Fibroblast of skin of right quadriceps (primary cell): ENCODE measurements around the gene CNOT6.
"Not testable (repeated sequence)": the region's sequence is repeated elsewhere in the genome, so short reads cannot be mapped to it uniquely, and the experiment has no call there.

Source experiments
- DNase-seq: peaks from one replicate; pipeline ENCODE4 v3.0.0-alpha.2; 2013

CNOT6 gene

DNA sequence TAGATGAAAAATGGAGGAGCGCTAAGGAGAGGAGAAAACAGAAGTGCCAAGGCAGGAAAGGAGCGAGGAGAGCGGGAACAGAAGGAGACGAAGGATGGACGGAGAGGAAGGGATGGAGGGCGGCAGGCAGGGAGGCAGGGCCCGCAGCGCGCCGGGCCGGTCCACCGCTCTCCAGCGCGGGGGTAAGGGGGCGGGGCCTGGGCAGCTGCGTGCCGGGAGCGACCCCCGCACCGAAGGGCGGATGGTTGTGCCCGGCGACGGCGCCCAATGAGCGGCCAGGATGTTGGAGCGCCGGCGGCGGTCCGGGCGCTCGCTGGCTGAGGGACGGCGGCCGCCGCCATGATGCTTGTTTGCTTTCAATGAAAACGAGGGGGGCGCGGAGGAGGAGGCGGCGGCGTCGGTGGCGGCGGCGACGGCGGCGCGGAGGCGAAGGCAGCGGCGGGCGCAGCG is at the start of gene CNOT6:
Gene CNOT6 (plus strand): TSS at position 320 of the 450 bp plus-strand sequence. CDS start 34,898 bp downstream, outside the sequence.
- DNase-seq, result peak; percentile 95

DNA sequence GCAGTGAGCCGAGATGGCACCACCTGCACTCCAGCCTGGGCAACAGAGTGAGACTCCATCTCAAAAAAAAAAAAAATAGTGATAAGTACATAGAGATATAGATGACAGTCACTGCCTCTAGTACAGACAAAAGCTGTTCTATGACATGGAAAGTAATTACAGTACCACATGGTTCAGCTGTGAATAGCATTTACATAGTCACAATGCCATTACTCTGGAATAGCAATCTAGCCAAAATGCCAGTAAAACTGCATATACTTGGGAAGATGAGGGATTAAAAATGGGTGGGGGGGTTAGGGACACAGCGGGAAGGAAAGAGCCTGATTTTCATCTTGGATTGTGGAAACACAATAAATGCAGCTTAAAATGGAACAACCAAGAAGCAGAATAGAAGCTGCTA is 39.4 kb upstream of the CNOT6 start:
- DNase-seq, result no peak

DNA sequence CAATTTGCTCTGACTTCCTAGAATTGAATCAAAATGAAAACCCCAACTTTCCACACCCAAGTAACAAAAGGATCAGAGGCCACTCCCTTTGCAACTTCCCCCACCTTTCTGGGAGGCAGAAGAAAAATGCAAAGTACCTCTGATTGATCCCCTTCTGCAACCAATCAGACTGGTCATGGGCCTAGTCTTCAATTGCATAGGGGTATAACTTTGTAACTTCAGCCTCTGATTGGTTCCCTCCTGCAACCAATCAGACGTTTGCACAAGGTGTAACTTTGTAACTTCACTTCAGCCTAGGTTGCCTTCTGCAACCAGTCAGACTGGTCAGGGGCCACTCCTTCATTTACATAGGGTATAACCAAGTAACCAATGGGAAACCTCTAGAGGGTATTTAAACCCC is 38.3 kb upstream of the CNOT6 start:
- no peak for DNase-seq

DNA sequence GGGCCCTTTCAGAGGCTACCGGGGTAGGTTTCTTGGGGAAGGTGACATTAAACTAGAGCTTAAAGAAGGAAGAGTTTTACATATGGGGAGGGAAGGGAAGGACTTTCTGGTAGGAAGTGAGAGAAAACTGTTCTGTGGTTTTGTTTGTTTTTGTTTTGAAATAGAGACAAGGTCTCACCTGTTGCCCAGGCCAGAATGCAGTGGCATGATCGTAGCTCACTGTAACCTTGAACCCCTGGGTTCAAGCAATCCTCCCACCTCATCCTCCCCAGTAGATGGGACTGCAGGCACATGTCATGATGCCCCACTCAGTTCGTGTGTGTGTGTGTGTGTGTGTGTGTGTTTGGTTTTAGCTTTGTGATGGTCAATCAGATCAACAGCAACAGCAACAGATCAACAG is 37.4 kb upstream of the CNOT6 start:
- no peak for DNase-seq

DNA sequence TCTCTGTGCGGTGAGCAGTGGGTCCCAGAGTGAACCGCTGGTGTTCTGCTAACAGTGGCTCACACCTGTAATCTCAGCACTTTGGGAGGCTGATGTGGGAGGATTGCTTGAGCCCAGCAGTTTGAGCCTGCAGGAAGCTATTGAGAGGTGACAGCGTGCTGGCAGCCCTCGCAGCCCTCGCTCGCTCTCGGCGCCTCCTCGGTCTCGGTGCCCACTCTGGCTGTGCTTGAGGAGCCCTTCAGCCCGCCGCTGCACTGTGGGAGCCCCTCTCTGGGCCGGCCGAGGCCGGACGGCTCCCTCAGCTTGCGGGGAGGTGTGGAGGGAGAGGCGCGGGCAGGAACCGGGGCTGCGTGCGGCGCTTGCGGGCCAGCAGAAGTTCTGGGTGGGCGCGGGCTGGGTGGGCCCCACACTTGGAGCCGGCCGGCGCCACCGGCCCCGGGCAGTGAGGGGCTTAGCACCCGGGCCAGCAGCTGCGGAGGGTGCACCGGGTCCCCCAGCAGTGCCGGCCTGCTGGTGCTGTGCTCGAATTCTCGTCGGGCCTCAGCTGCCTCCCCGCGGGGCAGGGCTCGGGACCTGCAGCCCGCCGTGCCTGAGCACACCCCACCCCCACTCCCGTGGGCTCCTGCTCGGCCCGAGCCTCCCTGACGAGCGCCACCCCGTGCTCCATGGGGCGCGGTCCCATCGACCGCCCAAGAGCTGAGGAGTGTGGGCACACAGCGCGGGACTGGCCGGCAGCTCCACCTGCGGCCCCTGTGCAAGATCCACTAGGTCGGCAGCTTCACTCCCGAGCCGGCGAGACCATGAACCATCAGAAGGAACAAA is 35.1 kb upstream of the CNOT6 start:
- not testable (repeated sequence) for DNase-seq

DNA sequence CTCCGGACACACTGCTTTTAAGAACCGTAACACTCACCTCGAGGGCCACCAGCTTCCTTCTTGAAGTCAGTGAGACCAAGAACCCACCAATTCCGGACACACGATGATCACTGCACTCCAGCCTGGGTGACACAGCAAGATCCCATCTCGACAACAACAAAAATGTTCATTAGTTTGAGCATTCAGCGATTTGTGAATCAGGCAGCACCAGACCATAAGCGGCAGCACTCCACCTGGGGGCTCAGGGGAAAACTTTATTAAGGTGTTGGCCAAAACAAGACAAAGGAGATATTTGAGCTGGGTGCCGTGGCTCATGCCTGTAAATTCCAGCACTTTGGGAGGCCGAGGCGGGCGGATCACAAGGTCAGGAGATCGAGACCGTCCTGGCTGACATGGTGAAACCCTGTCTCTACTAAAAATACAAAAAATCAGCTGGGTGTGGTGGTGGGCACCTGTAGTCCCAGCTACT is 34.5 kb upstream of the CNOT6 start:
- DNase-seq, result not testable (repeated sequence)

DNA sequence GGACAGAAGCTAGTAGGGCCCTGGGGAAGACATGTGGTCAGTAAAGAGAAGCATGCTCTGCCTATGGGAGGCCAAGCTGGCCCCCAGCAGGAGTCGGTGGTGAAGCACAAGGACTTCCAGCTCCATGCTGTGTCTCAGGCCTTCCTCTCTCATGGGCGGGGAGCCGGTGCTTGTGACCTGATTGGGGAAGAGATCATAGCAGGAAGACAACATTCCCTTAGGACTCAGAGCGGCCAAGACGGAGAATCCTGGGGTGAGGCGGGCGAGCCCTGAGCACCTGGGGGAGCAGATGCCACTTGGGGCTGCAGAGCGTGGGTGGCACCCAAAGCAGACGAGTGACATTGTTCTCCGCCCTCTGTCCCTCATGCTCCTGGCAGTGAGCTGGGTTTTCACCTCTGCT is 33.3 kb upstream of the CNOT6 start:
- no peak for DNase-seq

DNA sequence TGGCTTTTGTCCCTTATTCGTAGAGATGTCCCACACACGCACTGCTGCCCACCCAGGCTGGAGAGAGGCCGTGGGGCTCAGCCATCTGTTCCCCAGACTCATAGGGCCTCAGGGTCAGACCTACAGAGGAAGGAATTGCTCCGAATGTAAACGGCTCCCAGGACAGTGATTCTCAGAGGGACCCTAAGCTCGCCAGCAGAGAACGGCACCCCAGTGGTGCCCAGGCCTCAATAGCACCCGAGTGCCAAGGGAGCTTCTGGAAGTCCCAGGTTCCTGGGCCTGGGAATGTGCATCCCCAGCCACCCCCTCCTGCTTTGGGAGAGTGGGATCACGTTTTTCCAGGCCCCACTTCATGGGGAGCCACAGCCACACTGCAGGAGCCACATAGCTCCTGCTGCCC is 32.9 kb upstream of the CNOT6 start:
- no peak for DNase-seq

DNA sequence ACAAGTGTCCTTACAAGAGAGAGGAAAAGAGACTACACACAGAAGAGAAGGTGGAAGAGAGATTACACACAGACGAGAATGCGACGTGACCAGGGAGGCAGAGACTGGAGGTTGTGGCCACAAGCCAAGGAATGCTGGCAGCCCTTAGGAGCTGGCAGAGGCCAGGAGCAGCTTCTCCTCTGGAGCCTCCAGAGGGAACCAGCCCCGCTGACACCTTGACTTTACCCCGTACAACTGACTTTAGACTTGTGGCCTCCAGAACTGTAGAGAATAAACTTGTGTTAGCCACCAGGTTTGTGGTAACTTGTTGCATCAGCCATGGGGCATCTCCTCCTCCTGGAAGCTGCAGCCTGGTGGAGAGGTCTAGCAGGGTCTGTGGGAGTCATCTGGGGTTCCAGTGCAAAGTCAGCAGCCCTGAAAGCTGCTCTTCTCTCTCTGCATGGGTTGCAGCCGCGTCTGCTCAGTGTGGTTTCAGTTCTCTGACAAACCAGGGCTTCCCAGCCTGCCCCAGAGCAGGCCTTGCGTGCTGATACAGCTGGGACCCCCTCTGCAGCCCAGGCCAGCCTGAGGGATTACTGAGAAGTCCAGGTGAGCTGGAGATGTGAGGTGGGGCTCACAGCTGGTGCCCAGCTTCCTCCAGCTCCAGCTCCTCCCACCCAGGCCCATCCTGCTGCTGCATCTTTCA is 30.8 kb upstream of the CNOT6 start:
- no peak for DNase-seq

DNA sequence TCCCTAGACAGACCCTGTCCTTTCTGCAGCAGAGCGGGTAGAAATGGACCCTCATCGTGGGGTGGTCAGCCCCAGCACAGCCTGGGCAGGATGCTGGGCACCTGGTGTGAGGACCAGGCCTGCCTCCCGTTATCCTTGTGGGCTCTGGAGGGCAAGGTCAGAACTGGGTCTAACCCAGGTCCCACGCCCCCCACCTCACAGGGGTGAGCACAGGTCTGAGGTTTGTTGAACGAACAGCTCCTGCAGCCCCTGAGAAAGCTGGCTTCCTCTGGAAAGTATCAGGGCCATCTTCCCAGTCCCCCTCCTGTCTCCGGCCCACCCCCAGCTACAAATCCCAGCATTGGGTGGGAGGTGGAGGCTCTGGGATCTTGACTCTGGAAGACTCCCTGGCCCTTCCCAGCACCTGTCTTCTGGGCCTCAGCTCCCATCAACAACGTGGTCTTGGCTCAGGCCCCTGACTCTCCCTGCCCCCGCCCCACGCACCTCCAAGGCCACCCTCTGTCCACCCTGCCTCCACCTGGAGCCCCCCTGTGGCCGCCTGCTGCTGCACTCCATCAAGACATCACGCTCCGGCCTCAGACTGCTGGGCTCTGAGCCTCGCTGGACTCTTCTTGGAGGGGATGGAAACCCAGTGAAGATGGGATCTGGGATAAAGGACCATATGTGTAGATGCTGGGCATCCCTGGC is 30.1 kb upstream of the CNOT6 start:
- DNase-seq, result no peak

DNA sequence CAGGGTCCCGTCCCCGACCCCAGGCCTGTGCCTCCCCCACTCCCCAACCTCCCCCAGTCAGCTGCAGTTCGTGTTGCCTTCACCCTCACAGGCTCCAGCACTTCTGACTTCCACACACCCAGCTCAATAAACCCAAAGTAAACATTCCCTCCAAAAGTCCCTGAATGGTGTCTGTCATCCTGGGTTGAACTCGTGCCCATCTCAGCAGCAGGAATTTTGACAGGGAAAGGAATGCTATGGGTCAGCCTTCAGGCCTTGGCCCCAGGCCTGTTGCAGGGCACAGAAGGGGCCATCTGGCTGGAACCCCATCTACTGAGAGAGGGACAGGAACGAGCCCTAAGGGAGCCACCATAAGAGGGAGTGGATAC is 29.6 kb upstream of the CNOT6 start:
- no peak for DNase-seq

DNA sequence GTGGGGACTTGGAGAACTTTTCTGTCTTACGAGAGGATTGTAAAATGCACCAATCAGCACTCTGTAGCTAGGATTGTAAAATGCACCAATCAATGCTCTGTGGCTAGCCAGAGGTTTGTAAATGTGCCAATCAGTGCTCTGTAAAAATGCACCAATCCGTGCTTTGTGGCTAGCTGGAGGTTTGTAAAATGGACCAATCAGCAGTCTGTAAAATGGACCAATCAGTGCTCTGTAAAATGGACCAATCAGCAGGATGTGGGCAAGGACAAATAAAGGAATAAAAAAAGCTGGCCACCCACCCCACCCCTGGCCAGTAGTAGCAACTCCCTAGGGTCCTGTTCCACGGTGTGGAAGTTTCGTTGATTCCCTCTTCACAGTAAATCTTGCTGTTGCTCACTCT is 29.1 kb upstream of the CNOT6 start:
- DNase-seq, result not testable (repeated sequence)

DNA sequence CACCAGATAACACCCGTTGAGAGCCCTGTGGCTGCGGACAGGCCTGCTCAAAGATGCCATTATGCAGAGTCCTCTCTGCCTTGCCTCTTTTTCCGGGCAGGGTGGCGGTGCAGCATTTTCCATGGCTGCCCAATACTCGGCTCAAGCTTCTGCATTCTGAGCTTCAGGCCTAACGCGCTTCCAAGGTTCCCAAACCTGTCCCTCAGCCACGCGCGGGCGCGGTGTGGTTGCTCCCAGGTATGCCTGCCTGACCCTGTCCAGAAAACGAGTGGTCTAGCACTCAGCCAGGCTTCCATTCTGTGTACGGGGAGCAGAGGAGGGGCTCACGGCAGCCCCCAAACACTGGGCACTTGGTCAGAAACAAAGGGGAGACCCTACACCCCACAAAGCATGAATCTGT is 27.9 kb upstream of the CNOT6 start:
- DNase-seq, result no peak

DNA sequence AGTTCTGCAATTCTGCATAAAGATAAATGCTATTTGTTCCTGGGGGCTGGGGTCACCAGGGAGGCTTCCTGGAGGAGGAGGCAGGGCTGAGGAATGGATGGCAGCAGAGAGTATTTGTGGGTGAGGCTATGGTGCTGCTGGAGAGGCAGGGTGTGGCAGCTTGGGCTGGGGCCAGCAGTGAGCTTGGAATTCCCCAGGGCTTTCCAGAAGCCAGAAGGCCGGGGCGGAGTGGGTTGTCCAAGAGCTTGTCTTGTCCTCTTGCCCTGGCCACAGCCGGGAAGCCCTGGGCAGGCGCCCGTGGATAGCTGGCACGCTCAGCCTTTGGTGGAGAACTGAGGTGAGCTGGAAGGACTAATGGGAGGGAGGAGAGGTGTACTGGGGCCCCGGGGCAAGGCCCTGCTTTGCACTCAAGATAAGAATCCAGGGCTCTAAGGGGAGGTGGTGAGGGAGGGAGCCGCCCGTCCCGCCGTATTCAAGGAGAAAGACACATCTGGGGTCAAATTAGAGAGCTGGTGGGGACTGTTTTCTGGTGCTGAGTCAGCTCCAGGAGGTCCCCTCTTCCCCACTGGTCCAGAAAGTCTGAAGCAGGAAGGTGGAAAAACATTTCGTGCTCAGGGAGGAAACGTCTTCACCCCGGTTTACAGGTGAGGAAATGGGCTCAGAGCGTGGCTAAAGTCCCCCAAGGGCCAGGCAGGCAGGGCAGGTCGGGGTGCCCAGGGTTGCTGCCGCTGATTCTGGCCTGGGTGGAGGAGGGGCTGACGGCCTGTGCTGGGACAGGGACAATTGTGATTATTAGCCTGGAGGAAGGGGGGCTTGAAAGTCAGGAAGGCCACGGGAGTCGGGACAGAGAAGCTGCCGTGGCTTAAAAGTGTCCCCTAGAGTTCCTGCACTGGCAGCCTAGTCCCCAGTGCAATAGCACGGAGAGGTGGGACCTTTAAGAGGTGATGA is 26.9 kb upstream of the CNOT6 start:
- no peak for DNase-seq

DNA sequence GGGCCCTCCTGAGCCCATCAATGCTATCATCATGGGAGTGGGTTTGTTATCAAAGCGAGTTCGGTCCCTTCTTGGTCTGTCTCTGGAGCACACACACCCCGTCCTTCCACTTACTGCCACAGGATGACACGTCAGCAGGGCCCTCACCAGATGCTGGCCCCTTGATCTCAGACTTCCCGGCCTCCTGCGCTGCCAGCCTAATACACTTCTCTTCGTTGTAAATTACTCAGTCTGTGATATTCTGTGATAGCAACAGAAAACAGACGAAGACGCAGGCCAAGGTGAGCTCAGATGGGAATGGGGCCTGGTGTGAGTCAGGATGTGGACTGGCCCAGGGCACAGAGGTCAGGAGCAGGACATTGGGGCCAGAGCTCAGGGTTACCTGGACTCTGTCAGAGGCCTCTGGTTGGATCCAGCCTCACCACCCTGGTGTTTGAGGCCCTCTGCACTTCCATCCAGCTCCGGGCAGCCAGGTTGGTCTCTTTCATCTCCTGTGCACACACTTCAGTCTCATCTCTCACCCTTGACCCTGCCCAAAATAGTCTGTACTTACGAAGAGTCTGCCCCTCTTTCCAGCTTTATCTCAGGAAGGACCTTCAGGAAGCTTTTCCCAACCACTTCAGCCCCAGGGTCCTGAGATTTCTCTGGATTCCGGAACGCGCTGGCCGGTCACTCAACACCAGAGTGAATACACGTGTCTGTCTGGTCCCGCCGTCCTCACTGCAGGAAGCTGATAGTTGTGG is 26.0 kb upstream of the CNOT6 start:
- no peak for DNase-seq

DNA sequence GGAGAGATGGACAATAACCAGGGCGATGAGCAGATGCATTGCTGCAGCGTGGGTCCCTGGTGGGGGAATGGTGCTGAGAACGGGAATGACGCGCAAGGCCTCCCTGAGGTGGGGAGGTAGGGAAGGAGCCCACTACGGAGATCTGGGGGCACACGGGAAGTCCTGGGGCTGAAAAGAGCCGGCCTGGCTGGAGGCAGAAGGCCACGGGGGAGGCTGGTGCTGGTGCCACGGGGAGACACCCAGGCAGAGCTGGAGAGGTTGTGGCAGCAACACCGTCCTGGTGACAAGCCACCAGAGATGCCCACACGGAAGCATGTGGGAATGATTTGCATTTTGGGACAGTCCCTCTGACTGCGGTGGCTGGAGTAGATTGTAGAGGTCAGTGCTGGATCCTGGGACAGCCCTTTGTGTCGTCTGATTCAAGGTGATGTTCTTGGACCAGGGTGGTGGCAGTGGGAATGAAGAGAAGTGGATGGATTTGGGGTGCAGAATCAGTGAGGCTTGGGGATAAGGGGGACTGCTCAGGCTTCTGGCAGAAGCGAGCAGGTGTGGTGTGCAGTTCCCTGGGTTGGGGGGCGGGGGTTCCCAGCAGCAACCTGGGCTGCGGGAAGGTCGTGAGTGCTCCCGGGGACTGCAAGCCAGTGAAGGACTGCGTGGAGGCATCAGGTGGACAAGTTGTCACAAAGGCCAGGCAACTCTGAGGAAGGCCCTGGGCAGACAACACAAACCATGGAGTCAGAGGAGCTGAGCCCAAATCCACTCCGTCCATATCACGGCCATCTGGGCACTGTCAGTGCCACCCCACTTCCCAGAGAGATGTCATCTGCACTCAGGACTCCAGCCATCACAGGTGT is 25.2 kb upstream of the CNOT6 start:
- no peak for DNase-seq

DNA sequence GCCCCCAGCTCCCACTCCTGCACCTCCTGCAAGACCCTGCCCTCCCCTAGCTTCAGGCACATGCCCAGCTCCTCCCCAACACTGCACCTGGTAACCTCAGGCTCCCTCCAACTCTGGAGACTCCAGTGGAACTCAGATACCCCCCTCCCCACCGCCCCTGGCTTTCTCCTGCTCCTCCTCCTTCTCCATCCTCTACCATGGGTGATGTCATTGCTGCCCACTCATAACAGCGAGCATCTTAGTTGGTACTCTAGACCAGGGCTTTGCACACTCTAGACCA is 24.7 kb upstream of the CNOT6 start:
- DNase-seq, result no peak

DNA sequence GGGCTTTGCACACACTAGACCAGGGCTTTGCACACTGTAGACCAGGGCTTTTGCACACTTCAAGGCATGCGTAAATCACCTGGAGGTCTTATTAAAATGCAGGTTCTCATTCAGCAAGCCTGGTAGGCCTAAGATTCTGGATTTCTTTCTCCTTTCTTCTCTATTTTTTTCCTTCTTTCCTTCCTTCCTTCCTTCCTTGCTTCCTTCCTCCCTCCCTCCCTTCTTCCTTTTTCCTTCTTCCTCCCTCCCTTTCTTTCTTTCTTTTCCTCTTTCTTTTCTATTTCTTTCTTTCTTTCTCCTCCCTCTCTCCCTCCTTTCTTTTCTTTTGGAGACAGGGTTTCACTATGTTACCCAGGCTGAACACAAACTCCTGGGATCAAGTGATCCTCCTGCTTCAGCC is 24.3 kb upstream of the CNOT6 start:
- no peak for DNase-seq

DNA sequence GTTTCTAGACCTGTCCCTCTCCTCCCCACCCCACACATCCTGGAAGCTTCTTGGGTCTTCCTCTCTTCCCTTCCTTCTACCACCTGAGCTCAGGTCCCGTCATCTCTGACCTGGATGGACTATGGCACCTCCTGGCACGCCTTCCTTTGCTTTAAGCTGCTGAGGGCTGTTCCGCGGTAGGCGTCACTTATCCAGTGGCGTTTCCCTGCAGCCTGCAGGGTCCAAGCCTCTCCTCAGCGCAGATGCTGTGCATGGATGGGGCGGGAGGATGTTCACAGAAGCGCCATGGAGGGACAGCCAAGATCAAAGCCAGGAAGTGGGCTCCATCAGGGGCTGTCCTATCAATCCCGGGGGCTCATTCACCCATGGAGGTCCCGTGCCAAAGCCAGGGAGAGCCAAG is 23.8 kb upstream of the CNOT6 start:
- no peak for DNase-seq

DNA sequence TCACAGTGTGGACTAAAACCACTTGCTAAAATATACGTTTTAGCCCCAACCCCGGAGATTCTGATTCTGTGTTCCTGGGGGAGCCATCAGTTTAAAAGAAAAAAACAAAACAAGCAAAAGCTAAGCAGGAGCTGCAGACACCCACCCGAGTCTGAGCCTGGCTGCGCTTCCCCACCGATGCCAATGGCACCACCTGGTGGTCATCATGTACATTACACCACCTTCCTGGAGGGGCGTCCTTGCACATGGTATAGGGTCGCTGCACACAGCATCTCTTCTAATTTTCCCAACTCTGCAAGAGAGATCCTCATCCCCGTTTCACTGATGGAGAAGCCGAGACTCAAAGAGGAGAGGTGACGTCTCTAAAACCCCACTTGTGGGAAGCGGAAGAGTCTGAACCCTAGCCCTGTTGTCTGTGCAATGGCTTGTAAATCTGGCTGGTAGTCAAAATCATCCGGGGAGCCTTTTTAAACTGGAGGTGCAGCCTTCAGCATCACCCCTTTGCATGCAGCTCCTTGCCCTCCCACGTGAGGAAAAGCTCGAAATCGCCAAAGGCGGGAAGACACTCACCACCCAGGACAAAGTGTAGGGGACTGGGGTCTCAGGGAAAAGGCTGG is 23.1 kb upstream of the CNOT6 start:
- DNase-seq, result peak; percentile 46

DNA sequence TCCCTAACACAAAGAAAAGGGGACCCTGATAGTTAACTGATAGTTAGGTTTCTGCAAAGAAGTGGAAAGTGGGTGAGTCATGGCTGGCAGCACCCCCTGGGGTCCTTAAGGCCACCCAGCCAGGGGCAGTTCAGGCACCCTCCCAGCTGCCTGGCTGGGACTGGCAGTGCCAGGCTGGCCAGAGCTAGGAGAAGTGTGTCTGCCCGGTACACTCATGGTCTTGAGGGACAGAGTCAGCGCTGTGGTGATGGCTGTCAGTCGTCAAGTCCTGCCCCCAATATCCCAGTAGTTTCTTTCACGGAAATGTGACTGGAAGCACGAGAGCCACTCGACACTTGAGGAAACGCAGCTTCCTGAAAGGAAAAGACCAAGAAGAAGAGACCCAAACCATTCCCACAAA is 22.3 kb upstream of the CNOT6 start:
- no peak for DNase-seq
